Measurements from ENCODE around the gene BCL2.

The BCL2 gene

GRCh38 chr18:63339920-63340484 lies 20.4 kb upstream of the BCL2 start:
- TF ChIP-seq FOXP2 (optimal IDR thresholded peaks at IDR 0.05; ENCODE audit: control extremely low read depth, extremely low read length, insufficient read depth) (no peak), EZH2 (IDR thresholded peaks at IDR 0.05) (no peak), POLR2AphosphoS5 (IDR thresholded peaks at IDR 0.05; ENCODE audit: borderline replicate concordance, low read depth, low read length) (no peak)
- H3K4me3 ChIP-seq, result no peak overlapping the region
- no peak for DNase-seq (ENCODE audit: low read depth, low spot score)
- no peak overlapping the region for H3K27ac ChIP-seq
- H3K36me3 ChIP-seq (ENCODE audit: insufficient read depth, low read length), result peaks cover 91% of the 10 kb centered on the region
- no peaks in the 10 kb centered on the region for H3K9me3 ChIP-seq (ENCODE audit: low read depth, low read length)
- no peak overlapping the region for H3K9ac ChIP-seq (ENCODE audit: insufficient read length)

DNA sequence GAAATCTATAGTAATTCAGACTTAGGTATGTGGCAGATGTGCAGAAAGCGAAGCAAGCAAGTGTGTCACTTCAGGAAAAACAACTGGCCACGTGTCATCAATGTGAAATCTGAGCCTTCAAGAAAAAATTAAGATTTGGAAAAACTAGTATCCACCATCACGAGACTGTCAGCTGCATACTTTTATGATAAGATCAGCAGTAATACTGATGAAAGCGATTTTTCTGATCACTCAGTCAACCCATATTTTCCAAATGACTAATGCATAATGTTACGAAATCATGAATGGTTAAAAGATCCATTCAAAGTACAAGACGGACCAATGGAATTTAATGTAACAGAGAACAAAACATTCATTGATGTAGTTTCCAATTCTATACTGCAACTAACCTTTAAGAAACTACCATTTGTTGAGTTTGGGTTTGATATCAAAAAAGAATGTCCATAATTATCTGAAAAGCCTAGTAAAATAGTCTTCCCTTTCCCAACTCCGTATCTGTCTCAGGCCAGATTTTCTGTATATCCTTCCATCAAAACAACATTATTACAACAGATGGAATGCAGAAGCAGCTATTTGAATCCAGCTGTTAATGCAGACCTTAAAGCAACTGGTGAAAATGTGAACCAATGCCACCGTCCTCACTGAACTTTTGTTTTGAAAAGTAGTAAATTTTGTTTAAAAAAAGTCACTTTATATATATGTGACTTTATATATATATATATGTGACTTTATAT lies 17.0 kb upstream of the BCL2 start:
- DNase-seq (ENCODE audit: low read depth, low spot score), result no peak
- TF ChIP-seq EZH2 (IDR thresholded peaks at IDR 0.05), result no peak
- no peak for TF ChIP-seq FOXP2 (optimal IDR thresholded peaks at IDR 0.05; ENCODE audit: control extremely low read depth, extremely low read length, insufficient read depth)
- no peaks in the 10 kb centered on the region for H3K9me3 ChIP-seq (ENCODE audit: low read depth, low read length)
- H3K36me3 ChIP-seq (ENCODE audit: insufficient read depth, low read length), result peaks cover 90% of the 10 kb centered on the region
- H3K4me3 ChIP-seq, result no peak overlapping the region
- no peak overlapping the region for H3K9ac ChIP-seq (ENCODE audit: insufficient read length)
- H3K27ac ChIP-seq, result 0 out of 2 replicates have a peak overlapping the region, but pooled peaks have one; percentile 31

GRCh38 chr18:63331105-63331504 lies 11.5 kb upstream of the BCL2 start:
- H3K9me3 ChIP-seq (ENCODE audit: low read depth, low read length), result no peaks in the 10 kb centered on the region
- no peak overlapping the region for H3K27ac ChIP-seq
- H3K4me3 ChIP-seq, result no peak overlapping the region
- no peak for DNase-seq (ENCODE audit: low read depth, low spot score)
- no peak overlapping the region for H3K9ac ChIP-seq (ENCODE audit: insufficient read length)
- TF ChIP-seq POLR2AphosphoS5 (IDR thresholded peaks at IDR 0.05; ENCODE audit: borderline replicate concordance, low read depth, low read length) (no peak), EZH2 (IDR thresholded peaks at IDR 0.05) (no peak), FOXP2 (optimal IDR thresholded peaks at IDR 0.05; ENCODE audit: control extremely low read depth, extremely low read length, insufficient read depth) (no peak)
- H3K36me3 ChIP-seq (ENCODE audit: insufficient read depth, low read length), result peaks cover 64% of the 10 kb centered on the region

GRCh38 chr18:63329431-63330145 lies 10.0 kb upstream of the BCL2 start:
- Histone ChIP-seq H3K36me3 (ENCODE audit: insufficient read depth, low read length) (peaks cover 48% of the 10 kb centered on the region), H3K27ac (no peak overlapping the region), H3K4me3 (no peak overlapping the region), H3K9me3 (ENCODE audit: low read depth, low read length) (no peaks in the 10 kb centered on the region), H3K9ac (ENCODE audit: insufficient read length) (no peak overlapping the region)
- TF ChIP-seq FOXP2 (optimal IDR thresholded peaks at IDR 0.05; ENCODE audit: control extremely low read depth, extremely low read length, insufficient read depth), result no peak
- TF ChIP-seq POLR2AphosphoS5 (IDR thresholded peaks at IDR 0.05; ENCODE audit: borderline replicate concordance, low read depth, low read length), result no peak; the same call in 1 of the 2 replicates
- no peak for TF ChIP-seq EZH2 (IDR thresholded peaks at IDR 0.05)
- DNase-seq (ENCODE audit: low read depth, low spot score), result no peak

DNA sequence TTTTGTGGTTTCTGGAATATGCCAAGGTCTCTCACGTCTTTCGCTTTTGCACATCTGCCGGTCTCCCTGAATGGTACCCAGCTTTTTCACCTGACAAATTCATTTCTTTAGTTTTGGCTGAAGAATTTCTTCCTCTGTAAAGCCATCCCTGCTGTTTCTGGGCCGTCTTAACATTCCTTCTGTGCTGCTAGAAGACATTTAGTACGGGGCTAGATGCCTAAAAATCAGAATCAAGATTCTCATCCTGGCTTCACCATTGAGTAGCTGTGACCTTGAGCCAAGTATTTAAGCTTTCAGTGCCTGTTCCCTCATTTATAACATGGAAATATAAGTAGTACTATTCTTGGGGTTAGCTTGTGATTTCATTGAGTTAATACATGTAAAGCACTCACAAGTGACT lies 6.4 kb upstream of the BCL2 start:
- no peaks in the 10 kb centered on the region for H3K9me3 ChIP-seq (ENCODE audit: low read depth, low read length)
- no peak for TF ChIP-seq FOXP2 (optimal IDR thresholded peaks at IDR 0.05; ENCODE audit: control extremely low read depth, extremely low read length, insufficient read depth)
- no peak for TF ChIP-seq POLR2AphosphoS5 (IDR thresholded peaks at IDR 0.05; ENCODE audit: borderline replicate concordance, low read depth, low read length)
- no peak for TF ChIP-seq EZH2 (IDR thresholded peaks at IDR 0.05)
- no peak overlapping the region for H3K9ac ChIP-seq (ENCODE audit: insufficient read length)
- H3K36me3 ChIP-seq (ENCODE audit: insufficient read depth, low read length), result peaks cover 18% of the 10 kb centered on the region
- H3K4me3 ChIP-seq, result no peak overlapping the region
- no peak for DNase-seq (ENCODE audit: low read depth, low spot score)
- H3K27ac ChIP-seq, result peak overlapping the region; percentile 30

- DNase-seq (ENCODE audit: low read depth, low spot score), result no peak
- H3K36me3 ChIP-seq (ENCODE audit: insufficient read depth, low read length), result peaks cover 10% of the 10 kb centered on the region
- TF ChIP-seq EZH2 (IDR thresholded peaks at IDR 0.05) (no peak), POLR2AphosphoS5 (IDR thresholded peaks at IDR 0.05; ENCODE audit: borderline replicate concordance, low read depth, low read length) (peak; percentile 35; the same call in 1 of the 2 replicates), FOXP2 (optimal IDR thresholded peaks at IDR 0.05; ENCODE audit: control extremely low read depth, extremely low read length, insufficient read depth) (no peak)
- H3K9me3 ChIP-seq (ENCODE audit: low read depth, low read length), result no peaks in the 10 kb centered on the region
- peak overlapping the region; percentile 30 for H3K27ac ChIP-seq
- no peak overlapping the region for H3K9ac ChIP-seq (ENCODE audit: insufficient read length)
- H3K4me3 ChIP-seq, result no peak overlapping the region
These were observed 5.6 kb upstream of the BCL2 start for GRCh38 chr18:63325086-63325686.

DNA sequence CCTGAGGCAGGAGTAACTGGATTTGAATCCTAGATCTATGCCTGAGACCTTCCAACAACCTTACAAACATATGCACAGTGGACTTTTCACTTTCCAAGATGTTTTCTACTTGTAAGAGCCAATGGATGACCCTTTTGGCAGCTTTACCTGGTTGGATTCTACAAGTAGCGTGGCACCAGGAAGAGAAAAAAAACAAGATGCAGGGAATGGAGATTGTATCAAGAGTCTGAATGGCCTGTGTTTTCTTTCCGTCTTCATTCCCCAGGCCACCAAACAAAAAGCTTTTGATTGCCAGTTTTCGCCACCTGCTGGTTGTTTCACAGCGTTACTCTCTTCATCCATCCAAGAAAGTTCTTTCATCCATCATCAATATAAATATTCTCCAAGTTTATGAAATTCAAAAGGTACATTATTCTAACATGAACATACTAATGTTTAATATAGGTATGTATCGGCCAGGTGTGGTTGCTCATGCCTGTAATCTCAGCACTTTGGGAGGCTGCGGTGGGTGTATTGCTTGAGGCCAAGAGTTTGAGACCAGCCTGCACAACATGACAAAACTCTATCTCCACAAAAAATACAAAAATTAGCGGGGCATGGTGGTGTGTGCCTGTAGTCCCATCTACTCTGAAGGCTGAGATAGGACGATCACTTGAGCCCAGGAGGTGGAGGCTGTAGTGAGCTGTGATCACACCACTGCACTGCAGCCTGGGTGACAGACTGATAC lies 3.5 kb upstream of the BCL2 start:
- TF ChIP-seq EZH2 (IDR thresholded peaks at IDR 0.05) (no peak), FOXP2 (optimal IDR thresholded peaks at IDR 0.05; ENCODE audit: control extremely low read depth, extremely low read length, insufficient read depth) (no peak), POLR2AphosphoS5 (IDR thresholded peaks at IDR 0.05; ENCODE audit: borderline replicate concordance, low read depth, low read length) (no peak)
- Histone ChIP-seq H3K9ac (ENCODE audit: insufficient read length) (no peak overlapping the region), H3K36me3 (ENCODE audit: insufficient read depth, low read length) (no peaks in the 10 kb centered on the region), H3K9me3 (ENCODE audit: low read depth, low read length) (no peaks in the 10 kb centered on the region), H3K4me3 (no peak overlapping the region), H3K27ac (peak overlapping the region; percentile 84)
- DNase-seq (ENCODE audit: low read depth, low spot score), result no peak

Measured in SK-N-MC (cell line).